ENCODE data around the gene HES5.

The HES5 gene

GRCh38 chr1:2561446-2561845 lies 31.4 kb upstream of the HES5 start:
- Histone ChIP-seq H3K27ac (ENCODE audit: low read depth, low read length) (no peak overlapping the region), H3K36me3 (ENCODE audit: control insufficient read depth, low read length) (no peaks in the 10 kb centered on the region), H3K9me2 (replicated peaks; ENCODE audit: control insufficient read depth, low read length) (no peaks in the 10 kb centered on the region), H3K27me3 (ENCODE audit: control insufficient read depth, low read length) (no peaks in the 10 kb centered on the region), H3F3A (ENCODE audit: control insufficient read depth, insufficient read depth) (no peaks in the 10 kb centered on the region), H4K20me1 (ENCODE audit: control insufficient read depth, insufficient read depth, low read depth, low read length) (no peaks in the 10 kb centered on the region), H3K4me2 (ENCODE audit: low read length) (no peak overlapping the region), H3K9me3 (ENCODE audit: control insufficient read depth, insufficient read depth, low read length) (no peaks in the 10 kb centered on the region), H3K4me1 (ENCODE audit: control insufficient read depth, low read length) (peaks cover 9% of the 10 kb centered on the region), H3K79me2 (ENCODE audit: control insufficient read depth, low read length) (no peaks in the 10 kb centered on the region), H3K4me3 (ENCODE audit: low read length) (no peak overlapping the region)
- TF ChIP-seq EZH2phosphoT487 (IDR thresholded peaks at IDR 0.05; ENCODE audit: borderline replicate concordance, low read length): no peak
- TF ChIP-seq CTCF (IDR thresholded peaks at IDR 0.05; ENCODE audit: low read depth, low read length, poor library complexity, severe bottlenecking): no peak

- no peaks in the 10 kb centered on the region for H3K9me3 ChIP-seq (ENCODE audit: control insufficient read depth, insufficient read depth, low read length)
- no peaks in the 10 kb centered on the region for H3K9me2 ChIP-seq (replicated peaks; ENCODE audit: control insufficient read depth, low read length)
- no peak overlapping the region for H3K27ac ChIP-seq (ENCODE audit: low read depth, low read length)
- no peaks in the 10 kb centered on the region for H3K27me3 ChIP-seq (ENCODE audit: control insufficient read depth, low read length)
- H3K36me3 ChIP-seq (ENCODE audit: control insufficient read depth, low read length): no peaks in the 10 kb centered on the region
- no peaks in the 10 kb centered on the region for H3F3A ChIP-seq (ENCODE audit: control insufficient read depth, insufficient read depth)
- no peak overlapping the region for H3K4me3 ChIP-seq (ENCODE audit: low read length)
- TF ChIP-seq EZH2phosphoT487 (IDR thresholded peaks at IDR 0.05; ENCODE audit: borderline replicate concordance, low read length) (no peak), CTCF (IDR thresholded peaks at IDR 0.05; ENCODE audit: low read depth, low read length, poor library complexity, severe bottlenecking) (no peak)
- H3K79me2 ChIP-seq (ENCODE audit: control insufficient read depth, low read length): no peaks in the 10 kb centered on the region
- H4K20me1 ChIP-seq (ENCODE audit: control insufficient read depth, insufficient read depth, low read depth, low read length): no peaks in the 10 kb centered on the region
- peaks cover 18% of the 10 kb centered on the region for H3K4me1 ChIP-seq (ENCODE audit: control insufficient read depth, low read length)
- no peak overlapping the region for H3K4me2 ChIP-seq (ENCODE audit: low read length)
Observed at GRCh38 chr1:2560299-2561073, 30.4 kb upstream of the HES5 start.

GRCh38 chr1:2559509-2560298 lies 29.6 kb upstream of the HES5 start:
- no peaks in the 10 kb centered on the region for H4K20me1 ChIP-seq (ENCODE audit: control insufficient read depth, insufficient read depth, low read depth, low read length)
- no peak overlapping the region for H3K27ac ChIP-seq (ENCODE audit: low read depth, low read length)
- no peaks in the 10 kb centered on the region for H3K9me2 ChIP-seq (replicated peaks; ENCODE audit: control insufficient read depth, low read length)
- H3K36me3 ChIP-seq (ENCODE audit: control insufficient read depth, low read length): no peaks in the 10 kb centered on the region
- no peaks in the 10 kb centered on the region for H3K79me2 ChIP-seq (ENCODE audit: control insufficient read depth, low read length)
- TF ChIP-seq CTCF (IDR thresholded peaks at IDR 0.05; ENCODE audit: low read depth, low read length, poor library complexity, severe bottlenecking) (no peak), EZH2phosphoT487 (IDR thresholded peaks at IDR 0.05; ENCODE audit: borderline replicate concordance, low read length) (no peak)
- no peaks in the 10 kb centered on the region for H3F3A ChIP-seq (ENCODE audit: control insufficient read depth, insufficient read depth)
- H3K4me2 ChIP-seq (ENCODE audit: low read length): no peak overlapping the region
- H3K4me1 ChIP-seq (ENCODE audit: control insufficient read depth, low read length): peaks cover 26% of the 10 kb centered on the region
- no peaks in the 10 kb centered on the region for H3K9me3 ChIP-seq (ENCODE audit: control insufficient read depth, insufficient read depth, low read length)
- no peak overlapping the region for H3K4me3 ChIP-seq (ENCODE audit: low read length)
- no peaks in the 10 kb centered on the region for H3K27me3 ChIP-seq (ENCODE audit: control insufficient read depth, low read length)
